Measurements from ENCODE around the gene HIBCH.

DNA sequence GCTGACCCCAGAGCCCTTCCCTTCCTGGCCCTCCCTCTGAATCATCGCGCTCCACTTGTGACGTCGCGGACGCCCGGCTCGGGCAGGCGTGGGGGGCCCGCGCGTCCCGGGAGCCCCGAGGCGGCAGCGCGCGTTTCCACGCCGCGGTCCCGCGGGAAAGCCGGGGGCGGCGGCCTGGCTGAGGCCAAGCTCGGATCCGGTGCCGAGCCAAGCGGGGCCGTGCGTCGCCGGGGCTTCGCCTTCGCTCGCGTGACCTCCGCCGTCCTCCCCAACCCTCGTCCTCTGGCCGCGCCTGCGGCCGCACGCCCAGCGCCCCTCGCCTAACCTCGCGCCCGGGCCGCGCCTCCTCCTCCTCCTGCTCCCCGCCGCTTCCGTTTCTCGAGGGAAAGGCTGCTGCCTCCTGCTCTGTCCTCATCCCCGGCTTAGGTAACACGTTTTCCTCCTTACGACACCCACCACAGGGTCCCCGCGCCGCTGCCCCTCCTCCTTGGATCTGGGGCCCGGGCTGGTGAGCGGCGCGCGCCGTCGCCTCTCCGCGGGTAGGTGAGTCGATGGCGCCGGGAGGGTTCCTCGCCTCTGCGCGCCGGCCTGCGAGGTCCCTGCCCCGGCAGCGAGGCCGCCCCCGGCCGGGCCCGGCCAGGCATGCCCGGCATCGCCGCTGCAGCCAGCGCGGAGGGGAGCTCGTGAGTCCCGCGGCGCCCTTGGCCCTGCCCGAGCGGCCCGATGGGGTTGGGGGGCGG, 24.1 kb upstream of the HIBCH start, which contains the start of gene INPP1:
- TF ChIP-seq, protein P1, sequence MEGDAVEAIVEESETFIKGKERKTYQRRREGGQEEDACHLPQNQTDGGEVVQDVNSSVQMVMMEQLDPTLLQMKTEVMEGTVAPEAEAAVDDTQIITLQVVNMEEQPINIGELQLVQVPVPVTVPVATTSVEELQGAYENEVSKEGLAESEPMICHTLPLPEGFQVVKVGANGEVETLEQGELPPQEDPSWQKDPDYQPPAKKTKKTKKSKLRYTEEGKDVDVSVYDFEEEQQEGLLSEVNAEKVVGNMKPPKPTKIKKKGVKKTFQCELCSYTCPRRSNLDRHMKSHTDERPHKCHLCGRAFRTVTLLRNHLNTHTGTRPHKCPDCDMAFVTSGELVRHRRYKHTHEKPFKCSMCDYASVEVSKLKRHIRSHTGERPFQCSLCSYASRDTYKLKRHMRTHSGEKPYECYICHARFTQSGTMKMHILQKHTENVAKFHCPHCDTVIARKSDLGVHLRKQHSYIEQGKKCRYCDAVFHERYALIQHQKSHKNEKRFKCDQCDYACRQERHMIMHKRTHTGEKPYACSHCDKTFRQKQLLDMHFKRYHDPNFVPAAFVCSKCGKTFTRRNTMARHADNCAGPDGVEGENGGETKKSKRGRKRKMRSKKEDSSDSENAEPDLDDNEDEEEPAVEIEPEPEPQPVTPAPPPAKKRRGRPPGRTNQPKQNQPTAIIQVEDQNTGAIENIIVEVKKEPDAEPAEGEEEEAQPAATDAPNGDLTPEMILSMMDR (IDR thresholded peaks at IDR 0.05 in 8 of 11, conservative IDR thresholded peaks at IDR 0.05 in 3 of 11), result no peak
- peak; percentile 76 to 88 (median 85) for TF ChIP-seq POLR2AphosphoS5 (IDR thresholded peaks at IDR 0.05)
